GM10266 (cell line): ENCODE results near the gene MDFI.

Experiments used
- DNase-seq: peaks from one replicate; pipeline ENCODE4 v3.0.0; 2012; ENCODE audit errors: extremely low spot score
- TF ChIP-seq, protein P1 (sequence below): IDR thresholded peaks from 2 replicates; pipeline ENCODE4 v1.5.1; 2012; ENCODE audit warnings: mild to moderate bottlenecking, low read depth; ENCODE audit not compliant: control insufficient read depth, insufficient read depth; ENCODE audit errors: missing control alignments

MDFI gene

DNA sequence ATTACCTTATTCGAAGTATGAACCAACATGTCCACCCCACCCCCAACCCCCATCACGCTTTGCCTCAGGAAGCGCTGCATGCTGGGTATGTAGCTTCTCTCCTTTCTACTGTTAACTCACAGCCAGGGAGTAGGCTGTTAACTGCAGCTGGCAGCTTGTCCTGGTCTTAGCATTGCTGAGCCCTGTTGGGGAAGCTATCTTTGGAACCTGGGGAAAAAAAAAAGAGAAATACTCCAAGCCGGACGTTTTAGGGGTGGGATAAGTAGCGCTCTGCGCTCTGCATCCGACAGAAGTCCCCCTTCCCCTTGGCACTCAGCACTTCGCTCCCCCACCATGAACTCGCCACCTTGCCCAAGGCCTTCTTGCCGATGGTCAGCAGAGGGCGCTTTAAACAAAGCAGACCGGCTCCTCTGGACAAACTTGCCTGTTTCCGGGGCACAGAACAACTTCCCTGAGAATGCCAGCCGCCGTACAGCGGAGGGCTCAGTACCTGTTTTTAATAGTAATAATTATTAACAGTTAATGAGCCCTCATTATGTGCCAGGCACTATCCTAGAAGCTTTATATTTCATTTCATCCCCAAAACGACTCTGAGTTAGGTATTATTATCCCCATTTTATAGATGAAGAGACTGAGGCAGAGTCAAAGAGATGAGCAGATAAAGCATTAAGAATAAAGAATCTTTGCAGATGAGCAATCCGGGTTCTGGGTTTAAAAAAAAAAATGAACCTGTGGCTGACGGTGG is 35.2 kb upstream of the MDFI start:
- peak; percentile 89 for DNase-seq
- TF ChIP-seq, protein P1, sequence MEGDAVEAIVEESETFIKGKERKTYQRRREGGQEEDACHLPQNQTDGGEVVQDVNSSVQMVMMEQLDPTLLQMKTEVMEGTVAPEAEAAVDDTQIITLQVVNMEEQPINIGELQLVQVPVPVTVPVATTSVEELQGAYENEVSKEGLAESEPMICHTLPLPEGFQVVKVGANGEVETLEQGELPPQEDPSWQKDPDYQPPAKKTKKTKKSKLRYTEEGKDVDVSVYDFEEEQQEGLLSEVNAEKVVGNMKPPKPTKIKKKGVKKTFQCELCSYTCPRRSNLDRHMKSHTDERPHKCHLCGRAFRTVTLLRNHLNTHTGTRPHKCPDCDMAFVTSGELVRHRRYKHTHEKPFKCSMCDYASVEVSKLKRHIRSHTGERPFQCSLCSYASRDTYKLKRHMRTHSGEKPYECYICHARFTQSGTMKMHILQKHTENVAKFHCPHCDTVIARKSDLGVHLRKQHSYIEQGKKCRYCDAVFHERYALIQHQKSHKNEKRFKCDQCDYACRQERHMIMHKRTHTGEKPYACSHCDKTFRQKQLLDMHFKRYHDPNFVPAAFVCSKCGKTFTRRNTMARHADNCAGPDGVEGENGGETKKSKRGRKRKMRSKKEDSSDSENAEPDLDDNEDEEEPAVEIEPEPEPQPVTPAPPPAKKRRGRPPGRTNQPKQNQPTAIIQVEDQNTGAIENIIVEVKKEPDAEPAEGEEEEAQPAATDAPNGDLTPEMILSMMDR, result peak; percentile 94

GRCh38 chr6:41604006-41604405 is 34.3 kb upstream of the MDFI start:
- TF ChIP-seq, protein P1, result no peak
- DNase-seq, result no peak

GRCh38 chr6:41605649-41606048 is 32.6 kb upstream of the MDFI start:
- DNase-seq, result no peak
- TF ChIP-seq, protein P1, result no peak

DNA sequence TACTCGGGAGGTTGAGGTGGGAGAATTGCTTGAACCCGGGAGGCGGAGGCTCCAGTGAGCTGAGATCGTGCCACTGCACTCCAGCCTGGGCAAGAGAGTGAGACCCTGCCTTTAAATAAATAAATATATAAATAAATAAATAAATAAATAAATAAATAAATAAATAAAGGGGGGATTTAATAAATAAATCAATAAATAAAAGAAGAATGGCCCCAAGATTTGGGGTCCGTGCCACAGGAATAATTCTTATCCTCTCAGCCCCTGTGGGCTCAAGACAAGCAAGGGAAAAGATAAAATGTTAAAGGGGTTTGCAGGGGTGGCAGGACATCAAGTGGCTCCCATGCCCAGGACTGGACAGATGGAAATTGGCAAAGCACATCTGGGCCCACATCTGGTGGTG is 31.2 kb upstream of the MDFI start:
- TF ChIP-seq, protein P1, result no peak
- no peak for DNase-seq

GRCh38 chr6:41607736-41608135 is 30.5 kb upstream of the MDFI start:
- TF ChIP-seq, protein P1, result no peak
- DNase-seq, result no peak

- TF ChIP-seq, protein P1, result no peak
These were observed 29.7 kb upstream of the MDFI start for GRCh38 chr6:41608443-41609151.

DNA sequence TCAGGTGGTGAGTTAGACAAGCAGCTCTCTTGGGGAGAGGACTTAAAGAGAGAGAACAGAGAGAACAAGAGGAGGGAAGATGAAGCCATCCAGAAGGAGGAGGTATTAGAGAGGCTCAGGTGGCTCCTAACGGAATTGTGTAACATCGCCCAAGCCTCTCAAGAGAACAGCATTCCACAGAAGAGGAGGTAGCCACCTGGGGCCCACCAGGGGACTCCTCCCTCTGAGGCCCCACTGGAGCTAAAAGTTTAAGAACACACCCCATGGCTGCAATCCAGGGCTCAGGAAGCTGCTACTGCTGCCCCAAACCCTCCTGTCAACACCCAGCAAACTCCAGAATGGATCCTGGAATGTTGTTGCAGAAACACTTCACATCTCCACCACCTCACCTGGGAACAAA is 23.6 kb upstream of the MDFI start:
- TF ChIP-seq, protein P1, result no peak
- no peak for DNase-seq

More at GRCh38 chr6:41608443-41609151, 29.7 kb upstream of the MDFI start:
- DNase-seq, result no peak
